Measurements from ENCODE around the gene ZNF653. TPM values are rescaled to one million over a fixed set of nuclear protein-coding genes. Genes with fewer than 3 reads are reported as not detected.

The ZNF653 gene
- total RNA-seq, 4 donors from 2014 or later, result 3.3 to 8.4 (median 5.3) TPM

DNA sequence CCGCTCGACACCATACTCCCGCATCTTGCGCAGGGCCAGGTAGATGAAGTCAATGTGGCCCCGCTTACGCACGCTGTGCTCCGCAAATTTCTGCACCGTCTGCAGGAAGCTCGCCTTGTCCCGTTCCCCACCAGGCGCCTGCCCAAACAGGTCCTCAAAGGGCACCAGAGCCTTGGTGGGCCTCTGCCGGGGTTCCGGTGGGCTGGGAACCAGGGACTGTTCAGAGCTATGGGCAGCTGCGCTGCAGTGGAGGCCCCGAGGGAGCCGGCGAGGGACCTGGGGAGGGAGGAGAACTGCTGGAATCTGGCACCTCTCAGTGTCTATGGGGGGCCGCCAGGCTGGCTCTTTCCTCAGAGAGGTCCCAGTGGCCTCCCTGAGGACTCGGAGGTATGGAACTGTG is 8.3 kb upstream of the ZNF653 start:
- DNase-seq (ENCODE audit: low spot score), result no peak
- ATAC-seq (ENCODE audit: low FRiP score), result no peak

DNA sequence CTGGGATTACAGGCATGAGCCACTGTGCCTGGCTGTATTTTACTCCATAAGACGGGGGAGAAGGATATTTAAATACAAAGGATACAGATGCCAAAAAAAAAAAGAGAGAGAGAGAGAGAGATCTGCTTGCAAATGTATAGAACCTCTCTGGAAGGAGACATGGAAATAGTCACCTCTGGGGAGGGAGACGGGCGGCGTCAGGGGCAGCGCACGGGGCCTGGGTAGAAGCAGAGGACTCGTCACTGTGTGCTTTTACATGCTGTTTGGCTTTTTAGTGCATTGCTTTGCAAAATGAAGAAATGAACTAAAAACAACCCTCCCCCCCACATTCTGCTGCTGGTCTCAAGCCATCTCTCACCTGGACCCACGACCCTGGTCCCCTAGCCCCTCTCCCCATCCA is 4.8 kb upstream of the ZNF653 start:
- ATAC-seq (ENCODE audit: low FRiP score) (no peak), DNase-seq (ENCODE audit: low spot score) (no peak)
- TF ChIP-seq, protein P1, sequence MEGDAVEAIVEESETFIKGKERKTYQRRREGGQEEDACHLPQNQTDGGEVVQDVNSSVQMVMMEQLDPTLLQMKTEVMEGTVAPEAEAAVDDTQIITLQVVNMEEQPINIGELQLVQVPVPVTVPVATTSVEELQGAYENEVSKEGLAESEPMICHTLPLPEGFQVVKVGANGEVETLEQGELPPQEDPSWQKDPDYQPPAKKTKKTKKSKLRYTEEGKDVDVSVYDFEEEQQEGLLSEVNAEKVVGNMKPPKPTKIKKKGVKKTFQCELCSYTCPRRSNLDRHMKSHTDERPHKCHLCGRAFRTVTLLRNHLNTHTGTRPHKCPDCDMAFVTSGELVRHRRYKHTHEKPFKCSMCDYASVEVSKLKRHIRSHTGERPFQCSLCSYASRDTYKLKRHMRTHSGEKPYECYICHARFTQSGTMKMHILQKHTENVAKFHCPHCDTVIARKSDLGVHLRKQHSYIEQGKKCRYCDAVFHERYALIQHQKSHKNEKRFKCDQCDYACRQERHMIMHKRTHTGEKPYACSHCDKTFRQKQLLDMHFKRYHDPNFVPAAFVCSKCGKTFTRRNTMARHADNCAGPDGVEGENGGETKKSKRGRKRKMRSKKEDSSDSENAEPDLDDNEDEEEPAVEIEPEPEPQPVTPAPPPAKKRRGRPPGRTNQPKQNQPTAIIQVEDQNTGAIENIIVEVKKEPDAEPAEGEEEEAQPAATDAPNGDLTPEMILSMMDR (IDR thresholded peaks at IDR 0.05), result no peak

More for the DNA sequence above, 8.3 kb upstream of the ZNF653 start:
- TF ChIP-seq, protein P1 (IDR thresholded peaks at IDR 0.05), result no peak

DNA sequence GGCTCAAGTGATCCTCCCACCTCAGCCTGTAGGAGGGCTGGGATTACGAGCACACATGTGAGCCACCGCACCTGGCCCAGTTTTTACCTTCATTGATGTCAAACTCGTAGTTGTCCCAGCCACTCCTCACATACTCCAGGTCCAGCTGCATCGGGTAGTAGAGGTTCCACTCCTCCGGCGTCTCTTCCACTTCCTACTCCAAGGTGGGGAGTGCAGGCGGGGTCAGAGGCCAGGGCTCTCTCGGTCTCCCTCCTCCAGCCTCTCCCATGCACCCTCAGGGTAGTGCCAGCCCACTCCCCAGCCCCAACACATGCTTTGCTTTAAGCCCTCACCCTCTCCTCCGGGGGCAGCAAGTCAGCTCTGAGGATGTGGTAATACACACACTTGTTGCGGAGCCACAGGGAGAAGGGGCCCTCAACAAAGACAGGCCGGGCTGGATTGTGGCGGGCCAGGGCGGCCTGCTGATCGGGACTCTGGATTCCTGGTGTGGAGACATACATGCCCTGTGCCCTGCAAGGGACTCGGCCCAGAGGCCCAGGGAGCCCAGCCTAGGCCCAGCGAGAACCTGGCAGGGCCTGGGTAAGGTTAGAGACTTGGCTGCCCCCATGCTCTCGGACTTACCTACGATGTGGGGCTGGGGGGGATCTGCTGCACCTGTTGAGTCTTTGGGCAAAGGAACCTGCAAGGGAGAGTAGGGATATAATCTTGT is 1.9 kb upstream of the ZNF653 start:
- ATAC-seq (ENCODE audit: low FRiP score) (no peak), DNase-seq (ENCODE audit: low spot score) (no peak)
- TF ChIP-seq, protein P1 (IDR thresholded peaks at IDR 0.05), result no peak

DNA sequence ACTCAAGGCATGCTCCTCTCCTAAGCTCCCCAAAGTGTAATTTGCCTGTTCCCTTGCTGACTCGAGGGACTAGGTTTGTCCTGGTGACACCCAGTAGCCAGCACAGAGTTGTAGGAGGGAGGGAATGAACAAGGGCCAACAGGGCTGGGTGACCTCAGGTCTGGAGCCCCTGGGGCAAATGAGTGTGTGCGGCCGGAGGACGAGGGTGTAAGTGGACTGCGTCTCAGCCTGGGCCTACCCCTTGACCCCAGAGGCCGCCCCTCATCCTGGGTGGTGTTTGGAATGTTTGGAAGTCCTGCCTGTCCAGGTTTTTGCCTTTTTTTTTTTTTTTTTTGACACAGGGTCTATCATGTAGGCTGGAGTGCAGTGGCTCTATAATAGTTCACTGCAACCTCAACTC is 1.3 kb upstream of the ZNF653 start:
- DNase-seq (ENCODE audit: low spot score), result no peak
- TF ChIP-seq, protein P1 (IDR thresholded peaks at IDR 0.05), result no peak
- ATAC-seq (ENCODE audit: low FRiP score), result no peak

GRCh38 chr19:11506101-11506555 is 489 bp upstream of the ZNF653 start:
- ATAC-seq (ENCODE audit: low FRiP score) (no peak), DNase-seq (ENCODE audit: low spot score) (no peak)
- TF ChIP-seq, protein P1 (IDR thresholded peaks at IDR 0.05), result no peak

DNA sequence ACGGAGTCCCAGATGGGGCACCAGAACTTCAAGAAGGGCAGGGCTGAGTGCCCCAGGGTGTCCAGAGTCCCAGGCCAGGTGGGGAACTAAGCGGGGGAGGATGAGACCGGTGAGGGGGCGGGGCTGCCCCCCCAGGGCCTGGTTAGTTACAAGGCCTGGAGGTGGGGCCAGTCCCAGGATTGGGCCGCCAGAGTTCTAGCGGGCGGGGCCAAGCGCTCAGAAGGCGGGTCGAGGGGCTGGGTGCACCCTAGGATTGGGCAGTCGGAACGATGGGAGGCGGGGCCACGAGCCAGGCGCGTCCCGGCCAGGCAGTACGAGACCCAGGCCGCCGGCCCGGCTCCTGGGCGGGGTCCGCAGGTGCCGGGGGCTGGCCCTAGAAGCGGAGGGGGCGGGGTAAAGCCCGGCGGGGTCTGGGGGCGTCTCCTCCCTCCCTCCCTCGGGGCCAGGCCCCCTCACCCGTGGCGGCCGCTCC is 571 bp downstream of the ZNF653 start:
- ATAC-seq (ENCODE audit: low FRiP score) (peak; percentile 98), DNase-seq (ENCODE audit: low spot score) (peak; percentile 91)

More for the DNA sequence above, 571 bp downstream of the ZNF653 start:
- TF ChIP-seq, protein P1 (IDR thresholded peaks at IDR 0.05), result no peak
